A673 (cell line): ENCODE measurements around the gene ACOT4. TPM values are rescaled to one million over a fixed set of nuclear protein-coding genes. Genes with fewer than 3 reads are reported as not detected.
A peak's percentile ranks its signal among the peaks of the same experiment; 100 is the strongest.
"Not testable (repeated sequence)": the region's sequence is repeated elsewhere in the genome, so short reads cannot be mapped to it uniquely, and the experiment has no call there.

ENCODE experiments used
- Bru-seq: library from RNA; stranded (reverse); fragments of 400-500 nt; gene quantifications from one replicate; lab custom pipeline; 2021; lab: Mats Ljungman, UMichigan
- BruChase-seq, 2 experiments: library from RNA; stranded (reverse); fragments of 400-500 nt; gene quantifications; one replicate each; lab custom pipeline; 2021; lab: Mats Ljungman, UMichigan
- BruUV-seq: library from RNA; stranded (reverse); fragments of 400-500 nt; replicated peaks from 2 replicates; lab custom pipeline; 2021; lab: Mats Ljungman, UMichigan
- CTCF ChIA-PET: fragments of 300-600 bp; sonication (Branson Sonifier 250); formaldehyde crosslinking; loops from one replicate; lab custom pipeline; 2022; ENCODE audit warnings: antibody characterized with exemption; lab: Charles Lee
- POLR2A ChIA-PET: fragments of 300-600 bp; sonication (Branson Sonifier 250); formaldehyde crosslinking; loops from one replicate; lab custom pipeline; 2022; ENCODE audit warnings: antibody characterized with exemption; ENCODE audit not compliant: low non-redundant PET; lab: Charles Lee
- DNase-seq: peaks from one replicate; pipeline ENCODE4 v3.0.0-alpha.2; 2015; ENCODE audit warnings: low spot score
- H3K27ac ChIP-seq: fragments of 200-600 bp; sonication (generic); 2 replicates; pipeline ENCODE4 v1.5.1; 2016; ENCODE audit warnings: mixed run types, low read depth, mild to moderate bottlenecking, mixed read lengths, antibody characterized with exemption, low read length; ENCODE audit not compliant: poor library complexity, severe bottlenecking
- H3K27me3 ChIP-seq: fragments of 200-600 bp; sonication (generic); replicated peaks from 2 replicates; pipeline ENCODE4 v1.6.1; 2017; ENCODE audit warnings: mixed run types, low read depth, mild to moderate bottlenecking, mixed read lengths, antibody characterized with exemption, low read length; ENCODE audit not compliant: insufficient read depth, poor library complexity
- H3K36me3 ChIP-seq: fragments of 200-600 bp; sonication (generic); 2 replicates; pipeline ENCODE4 v1.6.1; 2016; ENCODE audit warnings: mixed run types, mild to moderate bottlenecking, mixed read lengths, antibody characterized with exemption, low read length; ENCODE audit not compliant: insufficient read depth, poor library complexity, severe bottlenecking
- H3K4me1 ChIP-seq: fragments of 200-600 bp; sonication (generic); 2 replicates; pipeline ENCODE4 v1.6.1; 2017; ENCODE audit warnings: mixed run types, mild to moderate bottlenecking, mixed read lengths, antibody characterized with exemption, low read length; ENCODE audit not compliant: insufficient read depth, poor library complexity, severe bottlenecking
- H3K4me3 ChIP-seq: fragments of 200-600 bp; sonication (generic); 2 replicates; pipeline ENCODE4 v1.5.1; 2016; ENCODE audit warnings: low read depth, mixed run types, mild to moderate bottlenecking, mixed read lengths, low read length; ENCODE audit not compliant: poor library complexity, severe bottlenecking
- H3K9me3 ChIP-seq: fragments of 200-600 bp; sonication (generic); 2 replicates; pipeline ENCODE4 v1.6.1; 2016; ENCODE audit warnings: mixed run types, low read depth, mild to moderate bottlenecking, mixed read lengths, antibody characterized with exemption, low read length; ENCODE audit not compliant: poor library complexity, severe bottlenecking
- CTCF ChIP-seq: fragments of 300-800, 200-600 bp; sonication (generic); conservative IDR thresholded peaks from 2 replicates; pipeline ENCODE4 v1.5.1; 2017; ENCODE audit warnings: low read depth, mild to moderate bottlenecking, antibody characterized with exemption, low read length, moderate library complexity, mixed read lengths
- EZH2 ChIP-seq: fragments of 200-600 bp; sonication (generic); IDR thresholded peaks from 2 replicates; pipeline ENCODE4 v1.6.1; 2017; ENCODE audit warnings: borderline replicate concordance, low read depth, mild to moderate bottlenecking, mixed read lengths, antibody characterized with exemption, low read length; ENCODE audit not compliant: poor library complexity, severe bottlenecking
- intact Hi-C: fragments of 100-400 bp; cut with micrococcal nuclease; formaldehyde crosslinking; loops from one replicate; pipeline ENCODE4 v1.10.0; 2022; ENCODE audit not compliant: unreplicated experiment
- long read RNA-seq: library from polyadenylated mRNA; stranded (forward); transcript quantifications from one replicate; pipeline ENCODE4 v2.0.0, GENCODE V29; 2022
- total RNA-seq: library from RNA; stranded (reverse); gene quantifications from 2 replicates; pipeline ENCODE4 v1.2.3, GENCODE V29; 2021

Gene ACOT4
- total RNA-seq = 0.28 and 0.37 TPM in 2 replicates
- Bru-seq, nascent RNA = percentile 17 among the genes with signal in this experiment
- percentile 12 among the genes with signal in this experiment for BruChase-seq, experiment 1, labeled RNA remaining after a 2-hour chase
- BruChase-seq, experiment 2, labeled RNA remaining after a 6-hour chase = percentile 29 among the genes with signal in this experiment
- long read RNA-seq = 0 reads

DNA sequence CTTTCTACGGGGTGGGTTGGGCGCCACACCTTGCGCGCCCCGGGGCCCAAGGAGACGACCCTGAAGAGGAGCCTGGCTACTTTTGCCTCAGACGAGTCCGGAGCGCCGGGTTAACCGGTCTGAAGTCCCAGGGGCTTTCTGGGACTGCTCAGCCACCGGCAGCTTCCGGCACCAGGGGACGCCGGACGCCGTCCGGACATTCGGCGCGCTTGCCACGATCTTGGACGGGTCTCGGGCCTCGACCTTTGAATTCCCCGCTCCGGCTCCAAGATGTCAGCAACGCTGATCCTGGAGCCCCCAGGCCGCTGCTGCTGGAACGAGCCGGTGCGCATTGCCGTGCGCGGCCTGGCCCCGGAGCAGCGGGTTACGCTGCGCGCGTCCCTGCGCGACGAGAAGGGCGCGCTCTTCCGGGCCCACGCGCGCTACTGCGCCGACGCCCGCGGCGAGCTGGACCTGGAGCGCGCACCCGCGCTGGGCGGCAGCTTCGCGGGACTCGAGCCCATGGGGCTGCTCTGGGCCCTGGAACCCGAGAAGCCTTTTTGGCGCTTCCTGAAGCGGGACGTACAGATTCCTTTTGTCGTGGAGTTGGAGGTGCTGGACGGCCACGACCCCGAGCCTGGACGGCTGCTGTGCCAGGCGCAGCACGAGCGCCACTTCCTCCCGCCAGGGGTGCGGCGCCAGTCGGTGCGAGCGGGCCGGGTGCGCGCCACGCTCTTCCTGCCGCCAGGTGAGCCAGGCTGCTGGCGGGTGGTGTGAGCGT, at the start of gene ACOT4:
Gene ACOT4 (plus strand): TSS at position 184 of the 760 bp plus-strand sequence. CDS start 87 bp downstream, at position 271.
- no TSS peak for BruUV-seq
- no peaks in the 10 kb centered on the region for H3K4me1 ChIP-seq
- H3K27ac ChIP-seq = no peak within 1 kb of the TSS
- peak within 1 kb of the TSS; percentile 60 for H3K4me3 ChIP-seq
- H3K36me3 ChIP-seq = no peaks in the 10 kb centered on the region
- no peaks in the 10 kb centered on the region for H3K27me3 ChIP-seq
- intact Hi-C loops = no loop called here
- peak; percentile 29 for DNase-seq
- H3K9me3 ChIP-seq = no peaks in the 10 kb centered on the region
- CTCF ChIA-PET = no interaction called here
- POLR2A ChIA-PET = no interaction called here
- TF ChIP-seq EZH2 (no peak), CTCF (no peak)

- CTCF ChIA-PET, intact Hi-C loops: not testable (repeated sequence)
- TSS peak; percentile 74 for BruUV-seq
Observed at GRCh38 chr14:73542961-73543360, 48.7 kb upstream of the ACOT4 start.

GRCh38 chr14:73545353-73545752, 46.3 kb upstream of the ACOT4 start:
- intact Hi-C loops, H3K27ac ChIP-seq, H3K4me1 ChIP-seq, H3K36me3 ChIP-seq, H3K27me3 ChIP-seq, DNase-seq, H3K9me3 ChIP-seq, BruUV-seq, H3K4me3 ChIP-seq: not testable (repeated sequence)
- POLR2A ChIA-PET = interaction anchor here (0.7 kb wide), 1 partner anchor 162 kb away, joined by 9 read pairs; no protein-coding TSS in a partner anchor
- CTCF ChIA-PET = interaction anchor here (0.7 kb wide), 1 partner anchor 331 kb away, joined by 7 read pairs; no protein-coding TSS in a partner anchor

More at GRCh38 chr14:73542961-73543360, 48.7 kb upstream of the ACOT4 start:
- H3K27me3 ChIP-seq, POLR2A ChIA-PET, H3K9me3 ChIP-seq, H3K36me3 ChIP-seq, H3K27ac ChIP-seq, H3K4me1 ChIP-seq, DNase-seq, H3K4me3 ChIP-seq: not testable (repeated sequence)

DNA sequence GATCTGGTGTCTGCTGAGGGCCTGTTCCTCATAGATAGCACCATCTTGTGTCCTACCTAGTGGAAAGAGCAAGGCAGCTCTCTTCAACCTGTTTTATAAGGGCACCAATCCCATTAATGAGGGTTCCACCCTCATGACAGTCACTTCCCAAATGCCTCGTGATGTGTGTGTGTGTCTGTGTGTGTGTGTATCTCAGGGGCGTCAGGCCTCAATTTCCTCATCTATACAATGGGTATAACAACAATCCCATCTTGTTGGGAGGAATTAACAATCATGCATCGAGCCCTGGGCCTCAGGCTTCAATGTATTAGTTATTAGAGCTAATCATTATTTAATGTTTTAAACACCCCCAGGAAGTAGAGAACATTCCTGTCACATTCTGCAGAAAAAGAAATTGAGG, 42.6 kb upstream of the ACOT4 start:
- CTCF ChIA-PET, BruUV-seq, H3K36me3 ChIP-seq, H3K4me3 ChIP-seq, H3K27me3 ChIP-seq, H3K27ac ChIP-seq, DNase-seq, H3K4me1 ChIP-seq, POLR2A ChIA-PET, intact Hi-C loops, H3K9me3 ChIP-seq: not testable (repeated sequence)

- intact Hi-C loops, H3K36me3 ChIP-seq, H3K27me3 ChIP-seq, H3K9me3 ChIP-seq, H3K27ac ChIP-seq, H3K4me3 ChIP-seq, BruUV-seq, CTCF ChIA-PET, H3K4me1 ChIP-seq, POLR2A ChIA-PET, DNase-seq: not testable (repeated sequence)
Observed at GRCh38 chr14:73549889-73550524, 41.7 kb upstream of the ACOT4 start.
